Smooth muscle cell (in vitro differentiated cells): ENCODE measurements around the gene SMG6. TPM values are rescaled to one million over a fixed set of nuclear protein-coding genes. Genes with fewer than 3 reads are reported as not detected.

ENCODE experiments used
- DNase-seq: peaks from one replicate; lab custom pipeline; 2025; ENCODE audit not compliant: unreplicated experiment; lab: John Stamatoyannopoulos, UW
- H2AFZ ChIP-seq: fragments of 200-600 bp; sonication (generic); 2 replicates; pipeline ENCODE4 v1.6.0; 2016; ENCODE audit warnings: antibody characterized with exemption, low read depth, mild to moderate bottlenecking
- H3F3A ChIP-seq: fragments of 200-600 bp; sonication (generic); 2 replicates; pipeline ENCODE4 v1.6.0; 2017; ENCODE audit warnings: antibody characterized with exemption, low read depth
- H3K27ac ChIP-seq: fragments of 200-600 bp; sonication (generic); 2 replicates; pipeline ENCODE4 v1.5.1; 2016; ENCODE audit warnings: low read depth, mild to moderate bottlenecking
- H3K27me3 ChIP-seq: fragments of 200-600 bp; sonication (generic); 2 replicates; pipeline ENCODE4 v1.6.1; 2016; ENCODE audit warnings: low read depth, mild to moderate bottlenecking
- H3K36me3 ChIP-seq: fragments of 200-600 bp; sonication (generic); 2 replicates; pipeline ENCODE4 v1.5.1; 2016; ENCODE audit warnings: low read depth
- H3K4me1 ChIP-seq: fragments of 200-600 bp; sonication (generic); 2 replicates; pipeline ENCODE4 v1.5.1; 2016; ENCODE audit warnings: low read depth
- H3K4me2 ChIP-seq: fragments of 200-600 bp; sonication (generic); 2 replicates; pipeline ENCODE4 v1.6.0; 2016; ENCODE audit warnings: mild to moderate bottlenecking
- H3K4me3 ChIP-seq: fragments of 200-600 bp; sonication (generic); 2 replicates; pipeline ENCODE4 v1.5.1; 2016; ENCODE audit warnings: mild to moderate bottlenecking
- H3K79me2 ChIP-seq: fragments of 200-600 bp; sonication (generic); 2 replicates; pipeline ENCODE4 v1.6.0; 2016; ENCODE audit warnings: low read depth, mild to moderate bottlenecking
- H3K9ac ChIP-seq: fragments of 200-600 bp; sonication (generic); 2 replicates; pipeline ENCODE4 v1.6.0; 2016; ENCODE audit warnings: low read depth
- H3K9me3 ChIP-seq: fragments of 200-600 bp; sonication (generic); replicated peaks from 2 replicates; pipeline ENCODE4 v1.5.1; 2016; ENCODE audit warnings: low read depth
- H4K20me1 ChIP-seq: fragments of 200-600 bp; sonication (generic); 2 replicates; pipeline ENCODE4 v1.6.0; 2016; ENCODE audit warnings: low read depth
- CTCF ChIP-seq: fragments of 200-600 bp; sonication (generic); IDR thresholded peaks from 2 replicates; pipeline ENCODE4 v1.5.1; 2017; ENCODE audit warnings: borderline replicate concordance, mild to moderate bottlenecking, antibody characterized with exemption; ENCODE audit not compliant: insufficient read depth, poor library complexity, severe bottlenecking
- WGBS: methylation state at CpG from one replicate; pipeline ENCODE4 v1.1.7; 2016; ENCODE audit warnings: low lambda C conversion rate; 5-methylcytosine and 5-hydroxymethylcytosine counted together
- microRNA counts: library from miRNA; unstranded; fragments of <30 nt; microRNA quantifications from one replicate; lab custom pipeline; 2016
- microRNA-seq: library from miRNA; unstranded; fragments of <30 nt; microRNA quantifications from one replicate; pipeline ENCODE4, GENCODE V29; 2016; ENCODE audit warnings: borderline number of aligned reads
- polyA plus RNA-seq: library from polyadenylated mRNA; unstranded; fragments of >200 nt; fragmentation: Nextera tagmentation; extraction: Ambion mirVana; gene quantifications from 2 replicates; pipeline ENCODE4 v1.2.1, GENCODE V29; 2016
- small RNA-seq: library from RNA; depleted of rRNA; stranded (forward); fragments of <200 nt; gene quantifications from one replicate; pipeline ENCODE3, GENCODE V24; 2014
- total RNA-seq: library from RNA; depleted of rRNA; stranded (reverse); fragments of >200 nt; gene quantifications from 2 replicates; pipeline ENCODE4 v1.2.3, GENCODE V29; 2014

SMG6 gene
- total and polyA plus RNA-seq, 2 experiments from 2014 or later: 10.6 to 21.4 TPM

DNA sequence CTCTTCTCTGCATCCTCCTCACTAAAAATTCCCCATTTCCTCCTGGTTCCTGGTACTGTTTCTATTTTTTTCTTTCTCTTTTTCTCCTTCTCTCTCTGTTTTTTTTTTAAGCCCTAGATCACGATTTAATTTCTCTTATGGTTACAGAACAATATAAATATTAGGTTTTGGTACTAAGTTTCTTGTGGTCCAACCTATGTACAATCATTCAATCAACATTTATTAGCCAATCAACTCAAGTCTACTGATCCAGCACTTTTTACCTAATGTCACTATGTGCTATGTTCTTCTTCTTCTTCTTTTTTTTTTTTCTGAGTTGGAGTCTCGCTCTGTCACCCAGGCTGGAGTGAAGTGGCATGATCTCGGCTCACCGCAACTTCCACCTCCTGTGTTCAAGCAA is 291.1 kb downstream of the SMG6 start:
- DNase-seq: no peak
- H4K20me1 ChIP-seq: no peaks in the 10 kb centered on the region
- H2AFZ ChIP-seq: no peak overlapping the region
- no peaks in the 10 kb centered on the region for H3K36me3 ChIP-seq
- H3K4me1 ChIP-seq: no peaks in the 10 kb centered on the region
- no peaks in the 10 kb centered on the region for H3F3A ChIP-seq
- no peak overlapping the region for H3K9ac ChIP-seq
- no peaks in the 10 kb centered on the region for H3K79me2 ChIP-seq
- H3K4me2 ChIP-seq: no peak overlapping the region
- TF ChIP-seq CTCF: no peak
- H3K9me3 ChIP-seq: no peaks in the 10 kb centered on the region
- no peaks in the 10 kb centered on the region for H3K27me3 ChIP-seq
- 96% methylated on average over 4 of the region's 4 CpGs for WGBS
- no peak overlapping the region for H3K27ac ChIP-seq
- H3K4me3 ChIP-seq: no peak overlapping the region

DNA sequence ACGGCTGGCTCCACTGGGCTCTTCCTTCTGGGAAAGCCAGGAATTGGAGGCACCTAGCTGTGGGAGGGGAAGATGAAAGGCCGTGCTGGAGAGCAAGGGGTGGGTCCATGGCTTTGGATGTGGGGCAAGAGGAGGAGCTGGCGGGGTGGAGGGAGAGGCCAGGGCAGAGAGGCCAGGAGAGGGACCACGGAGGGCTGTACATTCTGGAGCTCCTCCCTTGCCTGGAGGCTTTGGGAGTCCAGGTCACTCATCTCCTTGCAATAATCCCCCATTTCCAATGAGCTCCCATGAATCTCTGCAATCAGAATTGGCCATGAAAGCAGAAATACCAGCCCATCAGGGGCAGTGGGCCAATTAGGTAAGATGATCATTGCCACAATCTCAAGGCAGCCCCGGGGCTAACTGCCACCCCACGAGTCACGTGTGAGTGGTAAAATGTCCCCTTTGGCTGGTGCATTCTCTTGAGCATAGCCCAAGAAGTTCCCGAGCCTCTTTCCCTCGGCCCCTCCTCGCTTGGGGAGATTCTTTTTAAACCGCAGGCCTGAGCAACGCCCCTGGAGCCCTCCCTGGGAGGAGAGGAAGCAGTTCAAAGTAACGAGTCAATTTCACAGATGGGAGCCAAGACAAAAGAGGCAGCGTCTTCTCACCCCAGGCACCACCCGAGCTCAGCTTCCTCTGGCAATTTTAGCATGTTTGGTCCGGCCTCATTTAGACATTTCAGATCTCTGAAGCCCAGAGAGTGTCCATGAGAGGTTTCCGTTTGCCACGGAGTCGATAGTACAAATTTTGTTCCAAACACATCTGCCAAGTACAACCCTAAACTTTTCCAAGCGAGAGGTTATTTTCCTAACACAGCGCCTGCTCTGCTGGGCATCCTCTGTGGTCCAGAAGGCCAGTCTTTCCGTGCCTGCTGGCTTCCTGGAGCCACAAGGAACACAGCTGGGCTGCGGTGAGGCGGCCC is 291.9 kb downstream of the SMG6 start:
- Histone ChIP-seq H3K4me3 (no peak overlapping the region), H4K20me1 (no peaks in the 10 kb centered on the region), H3K79me2 (no peaks in the 10 kb centered on the region), H3K9me3 (no peaks in the 10 kb centered on the region), H3K9ac (no peak overlapping the region), H2AFZ (peak overlapping the region; percentile 13), H3F3A (no peaks in the 10 kb centered on the region), H3K27me3 (no peaks in the 10 kb centered on the region), H3K36me3 (no peaks in the 10 kb centered on the region), H3K4me2 (no peak overlapping the region), H3K27ac (no peak overlapping the region), H3K4me1 (no peaks in the 10 kb centered on the region)
- no peak for TF ChIP-seq CTCF
- DNase-seq: no peak
- WGBS: 42% methylated on average over 24 of the region's 24 CpGs

MicroRNAs within 50 kb of the gene (microRNA counts, 767-probe panel; counts per million panel counts)
- microRNA hsa-miR-132-3p (lab: Ali Mortazavi, UCI): 8,928 counts per million, percentile 67 among the panel's probes with 10 or more counts
- 183 counts per million for microRNA hsa-miR-212-3p (lab: Ali Mortazavi, UCI)

Small RNA genes within 50 kb of the gene (microRNA-seq; reads per million reads assigned to microRNA genes)
- gene MIR132 (2,944 reads per million, percentile 86 among the genes with 10 or more reads in this experiment), gene MIR212 (52.0 reads per million, percentile 45 among the genes with 10 or more reads in this experiment)

Small RNA genes within 50 kb of the gene (small RNA-seq; reads per million reads assigned to genes)
- gene AC090617.6 (not detected), gene AC090617.7 (0.08 reads per million), gene AC090617.8 (not detected), gene AC090617.9 (not detected), gene MIR132 (32.3 reads per million, percentile 93 among the genes with 10 or more reads in this experiment), gene MIR212 (4.7 reads per million, percentile 62 among the genes with 10 or more reads in this experiment), gene OVCA2 (not detected), gene RN7SL624P (not detected), gene SNORD91A (1,577 reads per million, percentile 100 among the genes with 10 or more reads in this experiment), gene SNORD91B (250 reads per million, percentile 99 among the genes with 10 or more reads in this experiment)

Other genes starting within 250 kb of the SMG6 start
- gene HIC1, start 248.7 kb downstream of the SMG6 start, total RNA-seq: 2.6 and 2.9 TPM in 2 replicates
- gene HIC1, start 248.7 kb downstream of the SMG6 start, polyA plus RNA-seq: 3.5 and 5.2 TPM in 2 replicates
- 7.8 and 35.2 TPM in 2 replicates for gene SRR, start 165 bp upstream of the SMG6 start, total RNA-seq
- 11.3 and 14.3 TPM in 2 replicates for gene SRR, start 165 bp upstream of the SMG6 start, polyA plus RNA-seq
- 22.1 and 39.5 TPM in 2 replicates for gene TSR1, start 32.7 kb upstream of the SMG6 start, total RNA-seq
- 17.6 and 23.7 TPM in 2 replicates for gene TSR1, start 32.7 kb upstream of the SMG6 start, polyA plus RNA-seq
- gene SGSM2, start 33.7 kb upstream of the SMG6 start, total RNA-seq: 10.4 and 20.8 TPM in 2 replicates
- gene SGSM2, start 33.7 kb upstream of the SMG6 start, polyA plus RNA-seq: 26.9 and 33.2 TPM in 2 replicates
- gene MNT, start 97.3 kb upstream of the SMG6 start, total RNA-seq: 7.5 and 12.8 TPM in 2 replicates
- gene MNT, start 97.3 kb upstream of the SMG6 start, polyA plus RNA-seq: 5.7 and 9.0 TPM in 2 replicates
- gene METTL16, start 208.1 kb upstream of the SMG6 start, total RNA-seq: 27.4 and 56.6 TPM in 2 replicates
- 14.4 and 16.8 TPM in 2 replicates for gene METTL16, start 208.1 kb upstream of the SMG6 start, polyA plus RNA-seq